ENCODE measurements around the gene LHX3.

DNA sequence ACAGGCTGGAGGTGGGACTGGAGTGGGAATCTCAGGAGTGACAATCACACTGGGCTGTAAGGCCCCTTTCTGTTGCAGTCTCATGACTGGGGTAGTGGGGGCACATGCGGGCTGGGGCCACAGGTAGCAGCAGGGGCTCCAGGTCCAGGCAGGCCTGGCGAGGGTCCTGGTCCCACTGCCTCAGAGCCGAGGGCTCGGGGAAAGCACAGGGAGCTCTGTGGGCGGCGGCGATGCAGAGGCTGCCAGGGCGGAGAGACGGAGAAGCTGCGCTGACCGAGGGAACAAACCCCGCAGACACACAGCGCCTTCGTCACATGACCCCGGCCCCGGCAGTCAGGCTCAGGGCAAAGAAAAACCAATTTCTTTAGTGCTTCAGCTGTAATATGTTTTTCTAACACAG lies 5.3 kb upstream of the LHX3 start:
- TF ChIP-seq, protein P1, sequence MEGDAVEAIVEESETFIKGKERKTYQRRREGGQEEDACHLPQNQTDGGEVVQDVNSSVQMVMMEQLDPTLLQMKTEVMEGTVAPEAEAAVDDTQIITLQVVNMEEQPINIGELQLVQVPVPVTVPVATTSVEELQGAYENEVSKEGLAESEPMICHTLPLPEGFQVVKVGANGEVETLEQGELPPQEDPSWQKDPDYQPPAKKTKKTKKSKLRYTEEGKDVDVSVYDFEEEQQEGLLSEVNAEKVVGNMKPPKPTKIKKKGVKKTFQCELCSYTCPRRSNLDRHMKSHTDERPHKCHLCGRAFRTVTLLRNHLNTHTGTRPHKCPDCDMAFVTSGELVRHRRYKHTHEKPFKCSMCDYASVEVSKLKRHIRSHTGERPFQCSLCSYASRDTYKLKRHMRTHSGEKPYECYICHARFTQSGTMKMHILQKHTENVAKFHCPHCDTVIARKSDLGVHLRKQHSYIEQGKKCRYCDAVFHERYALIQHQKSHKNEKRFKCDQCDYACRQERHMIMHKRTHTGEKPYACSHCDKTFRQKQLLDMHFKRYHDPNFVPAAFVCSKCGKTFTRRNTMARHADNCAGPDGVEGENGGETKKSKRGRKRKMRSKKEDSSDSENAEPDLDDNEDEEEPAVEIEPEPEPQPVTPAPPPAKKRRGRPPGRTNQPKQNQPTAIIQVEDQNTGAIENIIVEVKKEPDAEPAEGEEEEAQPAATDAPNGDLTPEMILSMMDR (IDR thresholded peaks at IDR 0.05) = no peak
- no peak for TF ChIP-seq POLR2A (IDR thresholded peaks at IDR 0.05)
